GM13976 (cell line): Measurements from ENCODE around the gene ZBED5.
"Not testable (repeated sequence)": the region's sequence is repeated elsewhere in the genome, so short reads cannot be mapped to it uniquely, and the experiment has no call there.

ENCODE experiments used
- DNase-seq: peaks from one replicate; pipeline ENCODE4 v3.0.0; 2012; ENCODE audit warnings: low spot score
- in situ Hi-C: fragments of 300-500 bp; cut with MboI; formaldehyde crosslinking; loops from one replicate; pipeline ENCODE4 v1.12.0; 2022; ENCODE audit warnings: low sequenced_read_pairs, mixed read lengths, inconsistent platforms; ENCODE audit not compliant: unreplicated experiment
- TF ChIP-seq, protein P1 (sequence below): IDR thresholded peaks from 2 replicates; pipeline ENCODE4 v1.5.1; 2012; ENCODE audit warnings: borderline replicate concordance, mild to moderate bottlenecking; ENCODE audit not compliant: insufficient read depth; ENCODE audit errors: extremely low read depth, missing control alignments, control extremely low read depth

Gene ZBED5

DNA sequence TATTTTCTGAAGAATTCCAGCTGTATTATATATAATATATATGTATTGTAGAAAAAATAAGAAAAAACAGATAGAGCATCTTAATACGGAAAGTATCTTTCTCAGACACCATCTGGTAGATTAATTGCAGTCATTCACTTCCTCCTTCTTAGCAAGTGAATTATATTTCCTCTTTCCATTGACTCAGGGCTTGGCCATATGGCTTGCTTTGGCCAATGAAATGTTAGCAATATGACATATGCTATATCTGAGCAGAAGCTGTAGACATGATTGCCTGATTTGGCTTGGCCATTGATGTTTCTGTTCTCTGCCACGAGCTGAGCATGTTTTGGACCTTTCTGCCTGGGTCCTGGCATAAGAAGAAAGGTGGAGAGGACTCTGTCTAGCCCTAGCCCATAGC is 34.4 kb upstream of the ZBED5 start:
- TF ChIP-seq, protein P1, sequence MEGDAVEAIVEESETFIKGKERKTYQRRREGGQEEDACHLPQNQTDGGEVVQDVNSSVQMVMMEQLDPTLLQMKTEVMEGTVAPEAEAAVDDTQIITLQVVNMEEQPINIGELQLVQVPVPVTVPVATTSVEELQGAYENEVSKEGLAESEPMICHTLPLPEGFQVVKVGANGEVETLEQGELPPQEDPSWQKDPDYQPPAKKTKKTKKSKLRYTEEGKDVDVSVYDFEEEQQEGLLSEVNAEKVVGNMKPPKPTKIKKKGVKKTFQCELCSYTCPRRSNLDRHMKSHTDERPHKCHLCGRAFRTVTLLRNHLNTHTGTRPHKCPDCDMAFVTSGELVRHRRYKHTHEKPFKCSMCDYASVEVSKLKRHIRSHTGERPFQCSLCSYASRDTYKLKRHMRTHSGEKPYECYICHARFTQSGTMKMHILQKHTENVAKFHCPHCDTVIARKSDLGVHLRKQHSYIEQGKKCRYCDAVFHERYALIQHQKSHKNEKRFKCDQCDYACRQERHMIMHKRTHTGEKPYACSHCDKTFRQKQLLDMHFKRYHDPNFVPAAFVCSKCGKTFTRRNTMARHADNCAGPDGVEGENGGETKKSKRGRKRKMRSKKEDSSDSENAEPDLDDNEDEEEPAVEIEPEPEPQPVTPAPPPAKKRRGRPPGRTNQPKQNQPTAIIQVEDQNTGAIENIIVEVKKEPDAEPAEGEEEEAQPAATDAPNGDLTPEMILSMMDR: no peak
- no peak for DNase-seq

GRCh38 chr11:10891151-10891720 is 33.4 kb upstream of the ZBED5 start:
- TF ChIP-seq, protein P1: no peak
- DNase-seq: no peak
- in situ Hi-C loops: no loop called here

More for the DNA sequence above, 34.4 kb upstream of the ZBED5 start:
- in situ Hi-C loops: no loop called here

DNA sequence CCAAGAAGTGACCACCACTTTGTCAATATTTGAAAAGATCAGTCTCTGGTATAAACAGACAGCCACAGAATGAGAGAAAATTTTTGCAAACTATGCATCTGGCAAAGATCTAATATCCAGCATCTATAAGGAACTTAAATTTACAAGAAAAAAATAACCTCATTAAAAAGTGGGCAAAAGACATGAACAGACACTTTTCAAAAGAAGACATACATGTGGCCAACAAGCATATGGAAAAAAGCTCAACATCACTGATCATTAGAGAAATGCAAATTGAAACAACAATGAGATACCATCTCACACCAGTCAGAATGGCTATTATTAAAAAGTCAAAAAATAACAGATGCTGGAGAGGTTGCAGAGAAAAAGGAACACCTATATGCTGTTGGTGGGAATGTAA is 32.2 kb upstream of the ZBED5 start:
- not testable (repeated sequence) for DNase-seq

DNA sequence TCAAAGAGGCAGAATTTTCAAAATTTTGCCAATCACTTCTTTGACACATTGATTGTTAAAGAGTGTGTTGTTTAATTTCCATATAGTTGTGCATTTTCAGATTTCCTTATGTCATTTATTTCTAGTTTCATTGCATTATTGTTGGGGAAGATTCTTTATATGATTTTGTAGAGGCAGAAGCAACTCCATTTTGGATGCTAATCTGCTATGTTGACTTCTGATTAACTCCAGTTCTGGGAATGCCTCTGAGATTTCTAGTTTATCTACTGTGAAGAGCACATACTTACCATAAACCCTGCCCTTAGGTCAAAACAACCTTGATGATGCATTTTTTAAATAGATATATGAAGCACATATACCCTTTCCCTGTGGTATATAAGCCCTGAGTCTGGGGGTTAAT is 29.5 kb upstream of the ZBED5 start:
- TF ChIP-seq, protein P1: no peak
- DNase-seq: no peak
- in situ Hi-C loops: no loop called here

More for the DNA sequence above, 32.2 kb upstream of the ZBED5 start:
- in situ Hi-C loops: not testable (repeated sequence)

- TF ChIP-seq, protein P1: no peak
- no peak for DNase-seq
- in situ Hi-C loops: no loop called here
Observed at GRCh38 chr11:10886652-10887250, 28.9 kb upstream of the ZBED5 start.

- in situ Hi-C loops: no loop called here
- no peak for DNase-seq
Observed at GRCh38 chr11:10885703-10886363, 28.0 kb upstream of the ZBED5 start.

GRCh38 chr11:10884292-10884691 is 26.4 kb upstream of the ZBED5 start:
- DNase-seq, in situ Hi-C loops: not testable (repeated sequence)

More at GRCh38 chr11:10885703-10886363, 28.0 kb upstream of the ZBED5 start:
- TF ChIP-seq, protein P1: no peak
